Neural progenitor cell (in vitro differentiated cells): Measurements from ENCODE around the gene CELSR1. TPM values are rescaled to one million over a fixed set of nuclear protein-coding genes. Genes with fewer than 3 reads are reported as not detected.
A peak's percentile ranks its signal among the peaks of the same experiment; 100 is the strongest.

Experiments
- DNase-seq: peaks from one replicate; pipeline ENCODE4 v3.0.0-alpha.2; 2016; ENCODE audit warnings: low spot score
- H2AFZ ChIP-seq: fragments of 200-600 bp; sonication (generic); replicated peaks from 2 replicates; pipeline ENCODE4 v1.6.1; 2016; ENCODE audit warnings: antibody characterized with exemption
- H3F3A ChIP-seq: fragments of 200-600 bp; sonication (generic); 2 replicates; pipeline ENCODE4 v1.6.1; 2016; ENCODE audit warnings: antibody characterized with exemption, low read depth
- H3K27ac ChIP-seq: fragments of 200-600 bp; sonication (generic); 2 replicates; pipeline ENCODE4 v1.5.1; 2016; ENCODE audit warnings: mild to moderate bottlenecking
- H3K27me3 ChIP-seq: fragments of 200-600 bp; sonication (generic); 2 replicates; pipeline ENCODE4 v1.6.1; 2016; ENCODE audit warnings: mild to moderate bottlenecking, moderate library complexity
- H3K36me3 ChIP-seq: fragments of 200-600 bp; sonication (generic); 2 replicates; pipeline ENCODE4 v1.5.1; 2016
- H3K4me1 ChIP-seq: fragments of 200-600 bp; sonication (generic); 2 replicates; pipeline ENCODE4 v1.6.1; 2016; ENCODE audit warnings: mixed run types
- H3K4me2 ChIP-seq: fragments of 200-600 bp; sonication (generic); 2 replicates; pipeline ENCODE4 v1.6.1; 2016
- H3K4me3 ChIP-seq: fragments of 200-600 bp; sonication (generic); 2 replicates; pipeline ENCODE4 v1.5.1; 2016
- H3K79me2 ChIP-seq: fragments of 200-600 bp; sonication (generic); 2 replicates; pipeline ENCODE4 v1.6.1; 2016; ENCODE audit warnings: low read depth
- H3K9ac ChIP-seq: fragments of 200-600 bp; sonication (generic); 2 replicates; pipeline ENCODE4 v1.6.1; 2016
- H3K9me3 ChIP-seq: fragments of 200-600 bp; sonication (generic); 2 replicates; pipeline ENCODE4 v1.5.1; 2016; ENCODE audit warnings: low read depth
- H4K20me1 ChIP-seq: fragments of 200-600 bp; sonication (generic); 2 replicates; pipeline ENCODE4 v1.6.1; 2016; ENCODE audit warnings: low read depth
- H3K27ac Mint-ChIP-seq: 3 replicates; pipeline ENCODE4 v1.8.0; 2021; ENCODE audit warnings: mixed read lengths
- H3K27me3 Mint-ChIP-seq: 2 replicates; pipeline ENCODE4 v1.8.0; 2022; ENCODE audit warnings: low read depth, mild to moderate bottlenecking, inconsistent platforms, moderate library complexity, mixed read lengths; ENCODE audit not compliant: insufficient read depth
- H3K36me3 Mint-ChIP-seq: 3 replicates; pipeline ENCODE4 v1.8.0; 2021; ENCODE audit warnings: mixed read lengths
- H3K4me1 Mint-ChIP-seq: 3 replicates; pipeline ENCODE4 v1.8.0; 2021; ENCODE audit warnings: mixed read lengths
- H3K4me3 Mint-ChIP-seq: 3 replicates; pipeline ENCODE4 v1.8.0; 2021; ENCODE audit warnings: mild to moderate bottlenecking, moderate library complexity, mixed read lengths
- H3K9me3 Mint-ChIP-seq: 3 replicates; pipeline ENCODE4 v1.8.0; 2020; ENCODE audit warnings: mixed read lengths
- EZH2 ChIP-seq: fragments of 200-600 bp; sonication (generic); IDR thresholded peaks from 2 replicates; pipeline ENCODE4 v1.6.1; 2017; ENCODE audit warnings: antibody characterized with exemption, mild to moderate bottlenecking, moderate library complexity
- EZH2phosphoT487 ChIP-seq: fragments of 200-600 bp; sonication (generic); IDR thresholded peaks from 2 replicates; pipeline ENCODE4 v1.6.1; 2017; ENCODE audit warnings: antibody characterized with exemption
- total RNA-seq: library from RNA; depleted of rRNA; stranded (reverse); fragments of >200 nt; gene quantifications from 2 replicates; pipeline ENCODE4 v1.2.3, GENCODE V29; 2015; ENCODE audit warnings: low replicate concordance
- TF ChIP-seq, protein P1 (sequence below): fragments of 200-600 bp; sonication (generic); IDR thresholded peaks from 2 replicates; pipeline ENCODE4 v1.5.1; 2017; ENCODE audit warnings: antibody characterized with exemption, mild to moderate bottlenecking

Gene CELSR1
- total RNA-seq, 1 donor from 2014 or later: 12.3 TPM

- peaks cover 10% of the 10 kb centered on the region for H3K27me3 Mint-ChIP-seq
- no peak overlapping the region for H3K9ac ChIP-seq
- peak overlapping the region; percentile 14 for H3K27ac Mint-ChIP-seq
- peaks cover 22% of the 10 kb centered on the region for H3K27me3 ChIP-seq
- peaks cover 28% of the 10 kb centered on the region for H3K4me1 ChIP-seq
- peaks cover 29% of the 10 kb centered on the region for H3F3A ChIP-seq
- H3K36me3 Mint-ChIP-seq: peaks cover 39% of the 10 kb centered on the region
- peaks cover 6% of the 10 kb centered on the region for H3K36me3 ChIP-seq
- H3K9me3 ChIP-seq: peaks cover 5% of the 10 kb centered on the region
- peaks cover 19% of the 10 kb centered on the region for H3K9me3 Mint-ChIP-seq
- peaks cover 35% of the 10 kb centered on the region for H4K20me1 ChIP-seq
- DNase-seq: no peak
- no peaks in the 10 kb centered on the region for H3K79me2 ChIP-seq
- H3K4me3 Mint-ChIP-seq: peak overlapping the region; percentile 38
- peaks cover 44% of the 10 kb centered on the region for H3K4me1 Mint-ChIP-seq
- no peak overlapping the region for H3K4me2 ChIP-seq
- H3K4me3 ChIP-seq: no peak overlapping the region
- H3K27ac ChIP-seq: no peak overlapping the region
- H2AFZ ChIP-seq: no peak overlapping the region
- TF ChIP-seq EZH2phosphoT487: no peak
- TF ChIP-seq, protein P1, sequence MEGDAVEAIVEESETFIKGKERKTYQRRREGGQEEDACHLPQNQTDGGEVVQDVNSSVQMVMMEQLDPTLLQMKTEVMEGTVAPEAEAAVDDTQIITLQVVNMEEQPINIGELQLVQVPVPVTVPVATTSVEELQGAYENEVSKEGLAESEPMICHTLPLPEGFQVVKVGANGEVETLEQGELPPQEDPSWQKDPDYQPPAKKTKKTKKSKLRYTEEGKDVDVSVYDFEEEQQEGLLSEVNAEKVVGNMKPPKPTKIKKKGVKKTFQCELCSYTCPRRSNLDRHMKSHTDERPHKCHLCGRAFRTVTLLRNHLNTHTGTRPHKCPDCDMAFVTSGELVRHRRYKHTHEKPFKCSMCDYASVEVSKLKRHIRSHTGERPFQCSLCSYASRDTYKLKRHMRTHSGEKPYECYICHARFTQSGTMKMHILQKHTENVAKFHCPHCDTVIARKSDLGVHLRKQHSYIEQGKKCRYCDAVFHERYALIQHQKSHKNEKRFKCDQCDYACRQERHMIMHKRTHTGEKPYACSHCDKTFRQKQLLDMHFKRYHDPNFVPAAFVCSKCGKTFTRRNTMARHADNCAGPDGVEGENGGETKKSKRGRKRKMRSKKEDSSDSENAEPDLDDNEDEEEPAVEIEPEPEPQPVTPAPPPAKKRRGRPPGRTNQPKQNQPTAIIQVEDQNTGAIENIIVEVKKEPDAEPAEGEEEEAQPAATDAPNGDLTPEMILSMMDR: no peak
- TF ChIP-seq EZH2: no peak
Measured at GRCh38 chr22:46380069-46380468, 157.4 kb downstream of the CELSR1 start.

GRCh38 chr22:46379066-46379930 is 158.1 kb downstream of the CELSR1 start:
- Mint-ChIP-seq H3K4me3 (peak overlapping the region; percentile 38), H3K4me1 (peaks cover 44% of the 10 kb centered on the region), H3K9me3 (peaks cover 20% of the 10 kb centered on the region), H3K27ac (peak overlapping the region; percentile 90), H3K36me3 (peaks cover 39% of the 10 kb centered on the region), H3K27me3 (peaks cover 11% of the 10 kb centered on the region)
- H4K20me1 ChIP-seq: peaks cover 35% of the 10 kb centered on the region
- H3K4me2 ChIP-seq: peak overlapping the region; percentile 76
- no peaks in the 10 kb centered on the region for H3K79me2 ChIP-seq
- H3K27me3 ChIP-seq: peaks cover 22% of the 10 kb centered on the region
- DNase-seq: no peak
- peaks cover 28% of the 10 kb centered on the region for H3K4me1 ChIP-seq
- peaks cover 6% of the 10 kb centered on the region for H3K36me3 ChIP-seq
- TF ChIP-seq, protein P1: no peak
- TF ChIP-seq EZH2phosphoT487 (no peak), EZH2 (no peak)
- no peak overlapping the region for H3K9ac ChIP-seq
- no peak overlapping the region for H3K4me3 ChIP-seq
- no peak overlapping the region for H3K27ac ChIP-seq
- peaks cover 29% of the 10 kb centered on the region for H3F3A ChIP-seq
- no peak overlapping the region for H2AFZ ChIP-seq
- peaks cover 5% of the 10 kb centered on the region for H3K9me3 ChIP-seq

GRCh38 chr22:46378426-46379065 is 158.9 kb downstream of the CELSR1 start:
- Mint-ChIP-seq H3K4me3 (peak overlapping the region; percentile 37), H3K4me1 (peaks cover 44% of the 10 kb centered on the region), H3K36me3 (peaks cover 43% of the 10 kb centered on the region), H3K27ac (peak overlapping the region; percentile 97), H3K9me3 (peaks cover 22% of the 10 kb centered on the region), H3K27me3 (peaks cover 13% of the 10 kb centered on the region)
- H3F3A ChIP-seq: peaks cover 29% of the 10 kb centered on the region
- TF ChIP-seq, protein P1: no peak
- TF ChIP-seq EZH2phosphoT487 (no peak), EZH2 (no peak)
- peak overlapping the region; percentile 27 for H3K4me3 ChIP-seq
- H3K9ac ChIP-seq: no peak overlapping the region
- peaks cover 35% of the 10 kb centered on the region for H4K20me1 ChIP-seq
- H3K36me3 ChIP-seq: peaks cover 6% of the 10 kb centered on the region
- no peak overlapping the region for H2AFZ ChIP-seq
- peaks cover 22% of the 10 kb centered on the region for H3K27me3 ChIP-seq
- peak overlapping the region; percentile 76 for H3K4me2 ChIP-seq
- no peaks in the 10 kb centered on the region for H3K79me2 ChIP-seq
- H3K27ac ChIP-seq: peak overlapping the region; percentile 36
- peaks cover 5% of the 10 kb centered on the region for H3K9me3 ChIP-seq
- DNase-seq: no peak
- peaks cover 28% of the 10 kb centered on the region for H3K4me1 ChIP-seq
